Mesothelial cell of epicardium (in vitro differentiated cells): Measurements from ENCODE around the gene NUMB. TPM values are rescaled to one million over a fixed set of nuclear protein-coding genes. Genes with fewer than 3 reads are reported as not detected.

ENCODE experiments used
- DNase-seq, 2 experiments: peaks; one replicate each; pipeline ENCODE4 v3.0.0; 2021; ENCODE audit warnings: low spot score in 2 of 2; ENCODE audit not compliant: unreplicated experiment in 2 of 2
- H3K27ac Mint-ChIP-seq: 2 replicates; pipeline ENCODE4 v1.8.0; 2021; ENCODE audit warnings: mixed read lengths
- H3K27me3 Mint-ChIP-seq: 2 replicates; pipeline ENCODE4 v1.8.0; 2021; ENCODE audit warnings: low read depth, mixed read lengths
- H3K36me3 Mint-ChIP-seq: 2 replicates; pipeline ENCODE4 v1.8.0; 2021; ENCODE audit warnings: mixed read lengths
- H3K4me1 Mint-ChIP-seq: 2 replicates; pipeline ENCODE4 v1.8.0; 2021; ENCODE audit warnings: mixed read lengths
- H3K4me3 Mint-ChIP-seq: 2 replicates; pipeline ENCODE4 v1.8.0; 2021; ENCODE audit warnings: mild to moderate bottlenecking, moderate library complexity, mixed read lengths
- H3K9me3 Mint-ChIP-seq: 2 replicates; pipeline ENCODE4 v1.8.0; 2021; ENCODE audit warnings: mixed read lengths
- CTCF ChIP-seq: fragments of 200-600 bp; sonication (generic); IDR thresholded peaks from one replicate; pipeline ENCODE4 v1.5.0; 2021; ENCODE audit warnings: antibody characterized with exemption; ENCODE audit not compliant: unreplicated experiment
- total RNA-seq: library from RNA; stranded (reverse); gene quantifications from 3 replicates; pipeline ENCODE4 v1.2.1, GENCODE V29; 2021

The NUMB gene
- total RNA-seq, 1 donor from 2014 or later, result 88.0 TPM

- Mint-ChIP-seq H3K9me3 (no peaks in the 10 kb centered on the region), H3K4me1 (peaks cover 6% of the 10 kb centered on the region), H3K27me3 (no peaks in the 10 kb centered on the region), H3K27ac (no peak overlapping the region), H3K36me3 (no peaks in the 10 kb centered on the region), H3K4me3 (no peak overlapping the region)
- no peak for DNase-seq
- no peak for TF ChIP-seq CTCF
These were observed 19.4 kb upstream of the NUMB start for GRCh38 chr14:73477618-73478266.

- Mint-ChIP-seq H3K27me3 (no peaks in the 10 kb centered on the region), H3K4me1 (peaks cover 6% of the 10 kb centered on the region), H3K9me3 (no peaks in the 10 kb centered on the region), H3K27ac (no peak overlapping the region), H3K4me3 (no peak overlapping the region), H3K36me3 (no peaks in the 10 kb centered on the region)
- DNase-seq, result no peak
- TF ChIP-seq CTCF, result no peak
These were observed 18.1 kb upstream of the NUMB start for GRCh38 chr14:73476451-73476931.

GRCh38 chr14:73474952-73475351 is 16.6 kb upstream of the NUMB start:
- Mint-ChIP-seq H3K4me1 (peaks cover 6% of the 10 kb centered on the region), H3K4me3 (no peak overlapping the region), H3K27me3 (no peaks in the 10 kb centered on the region), H3K27ac (no peak overlapping the region), H3K36me3 (no peaks in the 10 kb centered on the region), H3K9me3 (no peaks in the 10 kb centered on the region)
- no peak for DNase-seq
- no peak for TF ChIP-seq CTCF

GRCh38 chr14:73472185-73473114 is 14.1 kb upstream of the NUMB start:
- no peak overlapping the region for H3K4me3 Mint-ChIP-seq
- peak; percentile 67 for TF ChIP-seq CTCF
- H3K4me1 Mint-ChIP-seq, result peaks cover 6% of the 10 kb centered on the region
- H3K36me3 Mint-ChIP-seq, result no peaks in the 10 kb centered on the region
- no peaks in the 10 kb centered on the region for H3K9me3 Mint-ChIP-seq
- no peaks in the 10 kb centered on the region for H3K27me3 Mint-ChIP-seq
- no peak overlapping the region for H3K27ac Mint-ChIP-seq
- DNase-seq, result no peak

- no peaks in the 10 kb centered on the region for H3K36me3 Mint-ChIP-seq
- TF ChIP-seq CTCF, result no peak
- no peak overlapping the region for H3K27ac Mint-ChIP-seq
- H3K9me3 Mint-ChIP-seq, result no peaks in the 10 kb centered on the region
- H3K4me3 Mint-ChIP-seq, result no peak overlapping the region
- H3K27me3 Mint-ChIP-seq, result no peaks in the 10 kb centered on the region
- DNase-seq, result no peak
- H3K4me1 Mint-ChIP-seq, result peaks cover 5% of the 10 kb centered on the region
These were observed 13.3 kb upstream of the NUMB start for GRCh38 chr14:73471582-73472184.
